GM12873 (cell line): ENCODE measurements around the gene GYS2.

Experiments
- CTCF ChIP-seq: IDR thresholded peaks from 2 replicates; pipeline ENCODE4 v1.5.1; 2012; ENCODE audit warnings: low read depth, mild to moderate bottlenecking, moderate library complexity, low read length, control low read depth; ENCODE audit not compliant: insufficient read depth; ENCODE audit errors: missing control alignments

Gene GYS2

GRCh38 chr12:21547437-21547836, 57.2 kb downstream of the GYS2 start:
- no peak for TF ChIP-seq CTCF

GRCh38 chr12:21546716-21547115, 57.9 kb downstream of the GYS2 start:
- TF ChIP-seq CTCF = no peak

GRCh38 chr12:21545557-21545956, 59.1 kb downstream of the GYS2 start:
- TF ChIP-seq CTCF = no peak

GRCh38 chr12:21543151-21543550, 61.5 kb downstream of the GYS2 start:
- no peak for TF ChIP-seq CTCF

GRCh38 chr12:21542403-21542802, 62.2 kb downstream of the GYS2 start:
- TF ChIP-seq CTCF = no peak

DNA sequence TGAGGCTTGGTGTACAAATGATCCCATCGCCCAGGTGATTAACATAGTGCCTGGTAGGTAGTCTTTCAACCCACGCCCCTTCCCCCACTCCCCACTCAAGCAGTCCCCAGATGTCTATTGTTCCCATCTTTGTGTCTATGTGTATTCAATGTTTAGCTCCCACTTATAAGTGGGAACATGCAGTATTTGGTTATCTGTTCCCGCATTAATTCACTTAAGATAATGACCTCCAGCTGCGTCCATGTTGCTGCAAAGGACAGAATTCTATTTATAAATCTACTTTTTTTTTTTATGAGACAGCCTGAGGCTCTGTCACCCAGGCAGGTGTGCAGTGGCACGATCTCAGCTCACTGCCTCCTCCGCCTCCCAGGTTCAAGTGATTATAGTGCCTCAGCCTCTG, 62.9 kb downstream of the GYS2 start:
- TF ChIP-seq CTCF = no peak

- no peak for TF ChIP-seq CTCF
Measured at GRCh38 chr12:21539797-21540196, 64.8 kb downstream of the GYS2 start.
